ENCODE data around the gene AOC3.
"Not testable (repeated sequence)": the region's sequence is repeated elsewhere in the genome, so short reads cannot be mapped to it uniquely, and the experiment has no call there.

AOC3 gene

DNA sequence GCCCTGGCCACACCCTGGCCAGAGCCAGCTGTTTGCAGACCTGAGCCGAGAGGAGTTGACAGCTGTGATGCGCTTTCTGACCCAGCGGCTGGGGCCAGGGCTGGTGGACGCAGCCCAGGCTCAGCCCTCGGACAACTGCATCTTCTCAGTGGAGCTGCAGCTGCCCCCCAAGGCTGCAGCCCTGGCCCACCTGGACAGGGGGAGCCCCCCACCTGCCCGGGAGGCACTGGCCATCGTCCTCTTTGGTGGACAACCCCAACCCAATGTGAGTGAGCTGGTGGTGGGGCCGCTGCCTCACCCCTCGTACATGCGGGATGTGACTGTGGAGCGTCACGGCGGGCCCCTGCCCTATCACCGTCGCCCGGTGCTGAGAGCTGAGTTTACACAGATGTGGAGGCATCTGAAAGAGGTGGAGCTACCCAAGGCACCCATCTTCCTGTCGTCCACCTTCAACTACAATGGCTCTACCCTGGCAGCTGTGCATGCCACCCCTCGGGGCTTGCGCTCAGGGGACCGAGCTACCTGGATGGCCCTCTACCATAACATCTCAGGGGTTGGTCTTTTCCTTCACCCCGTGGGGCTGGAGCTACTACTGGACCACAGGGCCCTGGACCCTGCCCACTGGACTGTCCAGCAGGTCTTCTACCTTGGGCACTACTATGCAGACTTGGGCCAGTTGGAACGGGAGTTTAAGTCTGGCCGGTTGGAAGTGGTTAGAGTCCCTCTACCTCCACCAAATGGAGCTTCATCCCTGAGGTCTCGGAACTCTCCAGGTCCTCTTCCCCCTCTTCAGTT lies 6.0 kb upstream of the AOC3 start:
- DNase-seq: no peak

DNA sequence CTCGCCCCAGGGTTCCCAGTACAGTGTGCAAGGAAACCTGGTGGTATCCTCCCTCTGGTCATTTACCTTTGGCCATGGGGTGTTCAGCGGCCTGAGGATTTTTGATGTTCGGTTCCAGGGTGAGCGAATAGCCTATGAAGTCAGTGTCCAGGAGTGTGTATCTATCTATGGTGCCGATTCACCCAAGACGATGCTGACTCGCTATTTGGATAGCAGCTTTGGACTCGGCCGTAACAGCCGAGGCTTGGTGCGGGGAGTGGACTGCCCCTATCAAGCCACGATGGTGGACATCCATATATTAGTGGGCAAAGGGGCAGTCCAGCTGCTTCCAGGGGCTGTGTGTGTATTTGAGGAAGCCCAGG lies 5.5 kb upstream of the AOC3 start:
- DNase-seq: no peak

DNA sequence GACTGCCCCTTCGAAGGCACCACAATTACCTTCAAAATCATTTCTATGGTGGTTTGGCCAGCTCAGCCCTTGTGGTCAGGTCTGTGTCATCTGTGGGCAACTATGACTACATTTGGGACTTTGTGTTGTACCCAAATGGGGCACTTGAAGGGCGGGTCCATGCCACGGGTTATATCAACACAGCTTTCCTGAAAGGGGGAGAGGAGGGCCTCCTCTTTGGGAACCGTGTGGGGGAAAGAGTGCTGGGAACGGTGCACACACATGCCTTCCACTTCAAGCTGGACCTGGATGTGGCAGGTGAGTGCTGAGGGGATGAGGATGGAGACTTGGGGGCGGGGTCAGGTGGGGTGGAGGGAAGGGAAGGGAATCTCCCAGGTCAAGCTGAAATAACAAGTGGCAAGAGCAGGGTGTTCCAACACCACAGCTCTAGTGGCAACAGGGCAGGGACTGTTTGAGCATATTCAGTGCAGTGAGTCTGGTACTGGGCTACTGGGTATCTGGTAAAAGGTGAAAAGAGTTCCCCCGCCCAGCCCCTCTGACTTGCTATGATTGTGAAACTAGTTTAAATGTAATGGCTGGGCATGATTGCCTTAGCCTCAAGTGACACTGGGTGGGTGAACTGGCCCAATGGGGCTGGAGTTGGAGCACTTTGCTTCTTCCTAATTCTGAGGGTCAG lies 4.9 kb upstream of the AOC3 start:
- DNase-seq: no peak

DNA sequence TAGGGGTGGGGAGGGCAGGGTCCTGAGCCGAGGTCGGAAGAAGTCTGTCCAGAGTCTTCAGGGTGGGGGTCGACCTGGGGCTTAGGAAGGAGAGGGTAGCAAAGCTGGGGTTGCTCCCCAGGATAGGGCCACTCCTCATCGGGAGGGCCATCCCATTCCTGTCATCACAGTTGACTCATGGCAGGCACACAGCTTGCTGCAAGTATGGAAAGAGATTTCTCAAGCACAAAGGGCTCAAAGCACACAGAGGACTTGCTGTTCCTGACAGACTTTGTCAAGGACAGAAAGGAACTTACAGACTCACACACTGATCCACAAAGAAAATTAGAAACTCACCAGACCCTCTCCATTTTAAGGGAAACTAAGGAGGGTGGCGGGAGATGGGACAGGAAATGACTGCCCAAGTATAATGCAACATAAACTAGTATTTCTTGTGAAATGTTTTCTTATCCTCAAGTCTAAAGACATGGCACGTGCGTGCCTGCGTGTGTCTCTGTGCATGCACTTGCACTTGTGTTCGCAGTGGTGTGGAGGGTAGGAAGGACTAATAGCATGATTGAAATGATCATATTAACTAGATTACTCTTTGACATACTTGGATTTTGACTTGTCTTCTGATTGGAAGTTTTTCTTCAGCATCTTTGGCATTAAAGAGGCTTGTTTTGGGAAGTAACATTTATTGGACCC lies 4.3 kb upstream of the AOC3 start:
- DNase-seq: no peak

DNA sequence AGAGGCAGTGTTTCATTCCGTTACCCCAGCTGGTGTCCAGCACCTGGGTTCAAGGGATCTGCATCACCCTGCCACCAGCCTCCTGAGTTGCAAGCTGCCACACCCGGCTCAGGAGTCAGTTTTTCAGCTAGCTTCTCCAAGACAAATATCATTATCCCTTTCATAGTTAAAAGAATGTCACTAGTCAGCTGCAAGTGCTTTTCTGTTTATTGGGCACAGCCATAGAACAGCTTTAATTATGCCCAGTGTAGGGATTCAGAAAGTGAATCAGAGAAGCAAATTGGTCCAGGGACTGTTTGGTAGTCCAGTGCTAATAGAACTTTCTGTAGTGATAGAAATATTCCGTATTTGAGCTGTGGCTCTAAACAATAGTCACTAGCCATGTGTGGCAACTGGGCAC lies 2.9 kb upstream of the AOC3 start:
- no peak for DNase-seq

DNA sequence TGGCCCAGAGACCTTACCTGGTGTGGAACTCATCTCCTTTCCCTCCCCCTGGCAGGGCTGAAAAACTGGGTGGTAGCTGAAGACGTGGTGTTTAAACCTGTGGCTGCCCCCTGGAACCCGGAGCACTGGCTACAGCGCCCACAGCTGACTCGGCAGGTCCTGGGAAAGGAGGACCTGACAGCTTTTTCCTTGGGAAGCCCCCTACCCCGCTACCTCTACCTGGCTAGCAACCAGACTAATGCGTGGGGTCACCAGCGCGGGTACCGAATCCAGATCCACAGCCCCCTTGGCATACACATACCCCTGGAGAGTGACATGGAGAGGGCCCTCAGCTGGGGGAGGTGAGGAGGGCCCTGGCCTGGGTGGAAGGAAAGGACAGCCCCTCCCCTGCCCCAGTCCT lies 2.0 kb upstream of the AOC3 start:
- DNase-seq: no peak

DNA sequence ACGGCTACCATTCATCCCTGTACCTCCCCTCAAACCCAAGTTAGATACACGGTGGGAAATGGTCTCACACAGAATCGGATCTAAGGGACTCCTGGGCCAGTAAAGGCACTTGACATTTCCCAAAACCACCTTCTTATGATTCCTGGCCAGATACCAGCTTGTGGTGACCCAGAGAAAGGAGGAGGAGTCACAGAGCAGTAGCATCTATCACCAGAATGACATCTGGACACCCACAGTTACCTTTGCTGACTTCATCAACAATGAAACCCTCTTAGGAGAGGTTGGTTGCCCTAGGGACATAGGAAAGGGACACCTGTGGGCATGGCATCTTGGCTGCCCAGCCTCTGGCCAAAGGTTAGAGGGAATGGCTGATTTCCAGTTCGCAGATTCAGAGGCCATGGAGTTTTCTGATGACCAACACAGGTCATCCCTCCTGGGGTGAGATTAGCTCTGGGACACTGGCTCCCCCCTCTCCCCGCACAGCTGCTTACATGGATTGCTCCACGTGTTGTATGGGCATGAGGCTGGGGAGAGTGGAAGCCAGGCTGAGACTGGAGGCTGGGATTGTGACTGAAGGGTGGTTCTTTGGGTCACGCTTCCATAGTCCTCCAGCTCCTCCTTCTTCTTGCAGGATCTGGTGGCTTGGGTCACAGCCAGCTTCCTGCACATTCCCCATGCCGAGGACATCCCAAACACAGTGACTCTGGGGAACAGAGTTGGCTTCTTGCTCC lies 1.4 kb upstream of the AOC3 start:
- no peak for DNase-seq

DNA sequence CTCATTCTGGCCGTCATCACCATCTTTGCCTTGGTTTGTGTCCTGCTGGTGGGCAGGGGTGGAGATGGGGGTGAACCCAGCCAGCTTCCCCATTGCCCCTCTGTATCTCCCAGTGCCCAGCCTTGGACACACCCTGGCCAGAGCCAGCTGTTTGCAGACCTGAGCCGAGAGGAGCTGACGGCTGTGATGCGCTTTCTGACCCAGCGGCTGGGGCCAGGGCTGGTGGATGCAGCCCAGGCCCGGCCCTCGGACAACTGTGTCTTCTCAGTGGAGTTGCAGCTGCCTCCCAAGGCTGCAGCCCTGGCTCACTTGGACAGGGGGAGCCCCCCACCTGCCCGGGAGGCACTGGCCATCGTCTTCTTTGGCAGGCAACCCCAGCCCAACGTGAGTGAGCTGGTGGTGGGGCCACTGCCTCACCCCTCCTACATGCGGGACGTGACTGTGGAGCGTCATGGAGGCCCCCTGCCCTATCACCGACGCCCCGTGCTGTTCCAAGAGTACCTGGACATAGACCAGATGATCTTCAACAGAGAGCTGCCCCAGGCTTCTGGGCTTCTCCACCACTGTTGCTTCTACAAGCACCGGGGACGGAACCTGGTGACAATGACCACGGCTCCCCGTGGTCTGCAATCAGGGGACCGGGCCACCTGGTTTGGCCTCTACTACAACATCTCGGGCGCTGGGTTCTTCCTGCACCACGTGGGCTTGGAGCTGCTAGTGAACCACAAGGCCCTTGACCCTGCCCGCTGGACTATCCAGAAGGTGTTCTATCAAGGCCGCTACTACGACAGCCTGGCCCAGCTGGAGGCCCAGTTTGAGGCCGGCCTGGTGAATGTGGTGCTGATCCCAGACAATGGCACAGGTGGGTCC lies 607 bp downstream of the AOC3 start:
- not testable (repeated sequence) for DNase-seq

DNA sequence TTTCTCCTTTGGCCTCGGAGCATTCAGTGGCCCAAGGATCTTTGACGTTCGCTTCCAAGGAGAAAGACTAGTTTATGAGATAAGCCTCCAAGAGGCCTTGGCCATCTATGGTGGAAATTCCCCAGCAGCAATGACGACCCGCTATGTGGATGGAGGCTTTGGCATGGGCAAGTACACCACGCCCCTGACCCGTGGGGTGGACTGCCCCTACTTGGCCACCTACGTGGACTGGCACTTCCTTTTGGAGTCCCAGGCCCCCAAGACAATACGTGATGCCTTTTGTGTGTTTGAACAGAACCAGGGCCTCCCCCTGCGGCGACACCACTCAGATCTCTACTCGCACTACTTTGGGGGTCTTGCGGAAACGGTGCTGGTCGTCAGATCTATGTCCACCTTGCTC lies 1.4 kb downstream of the AOC3 start:
- DNase-seq: no peak

DNA sequence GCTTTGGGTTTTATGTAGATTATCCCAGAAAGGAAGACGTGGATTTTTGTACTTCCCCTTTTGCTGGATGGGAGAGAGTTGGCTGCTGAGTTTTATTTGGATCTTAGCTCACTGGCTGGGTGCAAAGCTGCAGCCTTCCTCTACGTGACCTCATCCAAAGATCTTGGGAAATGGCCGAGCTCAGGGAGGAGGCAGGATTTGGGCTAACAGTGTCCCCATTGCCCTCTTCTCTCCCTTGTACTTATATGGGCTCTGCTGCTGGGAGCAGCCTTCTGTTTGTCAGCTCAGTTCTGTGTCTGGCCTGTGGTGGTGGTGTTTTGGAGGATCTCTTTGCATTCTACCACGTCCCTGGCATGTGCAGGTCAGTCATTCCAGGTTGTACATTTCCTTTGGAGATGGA lies 2.0 kb downstream of the AOC3 start:
- DNase-seq: no peak

DNA sequence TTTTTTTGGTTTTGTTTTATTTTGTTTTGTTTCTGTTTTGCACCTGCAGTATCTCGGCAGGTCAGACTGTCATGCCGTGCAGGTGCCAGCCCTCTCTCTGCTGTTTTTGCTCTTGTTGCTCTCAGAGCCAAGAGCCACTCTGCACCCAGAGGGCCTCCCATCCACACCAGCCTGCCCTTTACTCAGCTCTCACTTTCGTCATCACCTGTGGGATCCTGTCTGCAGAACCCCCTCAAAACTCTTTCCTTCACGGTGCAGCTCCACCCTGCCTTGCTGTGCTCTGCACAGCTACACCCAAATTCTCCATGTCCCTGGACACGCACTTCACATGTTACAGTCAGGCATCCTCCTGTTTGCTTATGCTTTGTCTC lies 2.6 kb downstream of the AOC3 start:
- no peak for DNase-seq

DNA sequence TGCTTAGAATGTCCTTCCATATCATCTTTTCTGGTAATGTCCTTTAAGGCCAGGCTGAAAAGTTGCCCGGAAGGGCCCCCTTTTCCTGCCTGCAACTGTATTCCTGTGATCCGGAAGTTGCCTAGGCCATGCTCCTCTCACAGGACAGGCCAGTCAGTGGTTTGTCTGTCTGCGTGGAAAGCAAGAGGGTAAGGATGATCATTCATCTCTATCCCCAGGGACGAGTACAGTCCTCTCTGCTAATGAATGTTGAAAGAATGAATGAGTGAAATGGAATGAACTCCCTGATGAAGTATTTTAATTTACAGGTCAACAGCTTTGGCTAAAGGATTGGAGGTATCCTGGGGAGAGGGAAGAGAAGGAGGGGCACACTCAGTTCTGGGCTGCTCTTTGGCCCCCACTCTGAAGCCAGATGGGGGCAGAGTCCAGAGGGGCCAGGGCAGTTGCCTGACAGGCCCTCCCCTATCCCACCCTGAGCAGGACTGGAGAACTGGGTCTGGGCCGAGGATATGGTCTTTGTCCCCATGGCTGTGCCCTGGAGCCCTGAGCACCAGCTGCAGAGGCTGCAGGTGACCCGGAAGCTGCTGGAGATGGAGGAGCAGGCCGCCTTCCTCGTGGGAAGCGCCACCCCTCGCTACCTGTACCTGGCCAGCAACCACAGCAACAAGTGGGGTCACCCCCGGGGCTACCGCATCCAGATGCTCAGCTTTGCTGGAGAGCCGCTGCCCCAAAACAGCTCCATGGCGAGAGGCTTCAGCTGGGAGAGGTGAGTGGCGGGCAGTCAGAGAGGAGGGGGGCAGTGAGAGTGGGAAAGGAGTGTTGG lies 3.2 kb downstream of the AOC3 start:
- DNase-seq: no peak

DNA sequence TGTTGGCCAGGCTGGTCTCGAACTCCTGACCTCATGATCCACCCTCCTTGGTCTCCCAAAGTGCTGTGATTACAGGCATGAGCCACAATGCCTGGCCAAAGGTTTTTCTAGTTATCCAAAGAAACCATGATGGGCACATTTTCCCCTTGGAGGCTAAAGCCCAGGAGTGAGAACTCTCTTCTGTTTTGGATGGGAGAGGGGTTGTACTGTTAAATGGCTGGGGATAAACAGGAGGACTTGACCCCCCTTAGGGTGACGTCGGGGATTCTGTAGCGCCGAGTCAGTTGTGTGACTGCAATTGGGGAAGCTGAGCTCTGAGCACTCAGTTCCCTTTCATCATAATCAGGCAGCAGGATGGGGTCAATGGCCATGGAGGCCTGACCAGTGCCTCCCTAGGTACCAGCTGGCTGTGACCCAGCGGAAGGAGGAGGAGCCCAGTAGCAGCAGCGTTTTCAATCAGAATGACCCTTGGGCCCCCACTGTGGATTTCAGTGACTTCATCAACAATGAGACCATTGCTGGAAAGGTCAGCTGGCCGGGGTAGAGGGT lies 4.1 kb downstream of the AOC3 start:
- no peak for DNase-seq

DNA sequence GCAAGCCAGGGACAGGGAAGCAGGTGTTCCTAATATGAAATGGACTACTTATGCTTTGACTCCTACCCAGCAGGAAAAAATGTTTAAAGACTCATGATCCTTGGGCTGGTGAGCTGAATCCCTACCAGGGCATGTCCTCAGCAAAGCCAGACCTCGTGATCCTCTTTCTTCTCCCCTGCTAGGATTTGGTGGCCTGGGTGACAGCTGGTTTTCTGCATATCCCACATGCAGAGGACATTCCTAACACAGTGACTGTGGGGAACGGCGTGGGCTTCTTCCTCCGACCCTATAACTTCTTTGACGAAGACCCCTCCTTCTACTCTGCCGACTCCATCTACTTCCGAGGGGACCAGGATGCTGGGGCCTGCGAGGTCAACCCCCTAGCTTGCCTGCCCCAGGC lies 5.1 kb downstream of the AOC3 start:
- not testable (repeated sequence) for DNase-seq

DNA sequence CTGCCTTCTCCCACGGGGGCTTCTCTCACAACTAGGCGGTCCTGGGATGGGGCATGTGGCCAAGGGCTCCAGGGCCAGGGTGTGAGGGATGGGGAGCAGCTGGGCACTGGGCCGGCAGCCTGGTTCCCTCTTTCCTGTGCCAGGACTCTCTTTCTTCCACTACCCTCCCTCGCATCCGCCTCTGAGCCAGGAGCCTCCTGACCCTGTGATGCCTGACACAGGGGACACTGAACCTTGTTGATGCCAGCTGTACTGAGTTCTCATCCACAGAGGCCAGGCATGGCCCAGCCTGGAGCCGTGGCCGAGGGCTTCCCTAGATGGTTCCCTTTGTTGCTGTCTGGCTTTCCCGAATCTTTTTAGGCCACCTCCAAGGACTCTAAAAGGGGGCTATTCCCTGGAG lies 5.5 kb downstream of the AOC3 start:
- DNase-seq: not testable (repeated sequence)

DNA sequence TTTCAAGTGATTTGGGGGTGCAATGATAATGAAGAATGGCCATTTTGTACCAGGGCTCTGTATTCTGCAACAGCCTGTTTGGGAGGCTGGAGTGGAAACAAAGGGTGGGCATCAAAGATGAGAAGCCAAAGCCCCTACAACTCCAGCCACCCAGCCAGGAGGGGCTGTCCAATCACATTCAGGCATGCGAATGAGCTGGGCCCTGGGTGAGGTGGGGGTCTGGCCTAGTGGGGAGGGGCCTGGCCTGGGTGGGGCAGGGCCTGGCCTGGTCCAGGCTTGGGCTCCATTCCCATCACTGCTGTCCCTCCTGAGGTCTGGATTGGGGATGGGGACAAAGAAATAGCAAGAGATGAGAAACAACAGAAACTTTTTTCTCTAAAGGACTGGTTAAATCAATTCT lies 6.4 kb downstream of the AOC3 start:
- DNase-seq: no peak

DNA sequence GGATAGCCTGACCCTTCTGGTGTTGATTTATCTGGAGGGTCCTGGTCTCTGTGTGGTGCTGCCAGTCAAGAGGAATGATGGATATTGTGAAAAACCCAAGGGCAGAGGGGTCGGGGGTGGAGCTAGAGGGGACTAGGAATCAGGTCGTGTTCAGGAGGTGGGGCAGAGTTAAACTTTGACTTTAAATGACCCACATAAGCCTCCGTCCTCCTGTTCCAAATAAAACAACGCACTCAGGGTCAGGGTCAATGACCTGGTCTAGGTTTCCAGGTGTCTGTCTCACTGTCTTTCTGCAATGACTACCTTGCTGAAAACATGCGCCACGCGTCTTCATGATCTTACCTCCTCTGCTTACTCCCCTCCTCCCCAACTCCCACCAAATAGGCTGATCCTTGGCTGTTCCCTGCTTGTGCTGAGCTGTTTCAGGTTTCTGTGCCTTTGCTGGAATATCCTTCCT lies 14.7 kb downstream of the AOC3 start:
- DNase-seq: no peak

DNA sequence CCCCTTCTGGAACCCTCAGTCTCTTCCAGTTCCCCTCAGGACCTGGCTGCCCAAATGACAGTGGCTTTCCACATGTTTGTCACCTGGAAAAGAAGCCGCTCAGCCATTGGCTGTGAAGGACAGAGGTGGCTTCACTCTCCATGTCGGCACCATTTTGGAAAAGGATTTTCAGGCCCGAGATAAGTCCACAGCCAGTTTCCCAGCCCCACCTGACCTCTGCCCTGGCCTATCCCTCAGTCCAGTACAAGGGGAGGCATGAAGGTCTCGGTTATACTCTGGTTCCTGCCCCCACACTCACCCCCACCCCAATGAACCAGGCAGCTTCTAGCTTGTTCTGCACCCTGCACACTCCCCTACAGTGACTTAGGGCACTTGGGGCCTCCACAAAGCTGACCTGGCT lies 15.2 kb downstream of the AOC3 start:
- DNase-seq: no peak

DNA sequence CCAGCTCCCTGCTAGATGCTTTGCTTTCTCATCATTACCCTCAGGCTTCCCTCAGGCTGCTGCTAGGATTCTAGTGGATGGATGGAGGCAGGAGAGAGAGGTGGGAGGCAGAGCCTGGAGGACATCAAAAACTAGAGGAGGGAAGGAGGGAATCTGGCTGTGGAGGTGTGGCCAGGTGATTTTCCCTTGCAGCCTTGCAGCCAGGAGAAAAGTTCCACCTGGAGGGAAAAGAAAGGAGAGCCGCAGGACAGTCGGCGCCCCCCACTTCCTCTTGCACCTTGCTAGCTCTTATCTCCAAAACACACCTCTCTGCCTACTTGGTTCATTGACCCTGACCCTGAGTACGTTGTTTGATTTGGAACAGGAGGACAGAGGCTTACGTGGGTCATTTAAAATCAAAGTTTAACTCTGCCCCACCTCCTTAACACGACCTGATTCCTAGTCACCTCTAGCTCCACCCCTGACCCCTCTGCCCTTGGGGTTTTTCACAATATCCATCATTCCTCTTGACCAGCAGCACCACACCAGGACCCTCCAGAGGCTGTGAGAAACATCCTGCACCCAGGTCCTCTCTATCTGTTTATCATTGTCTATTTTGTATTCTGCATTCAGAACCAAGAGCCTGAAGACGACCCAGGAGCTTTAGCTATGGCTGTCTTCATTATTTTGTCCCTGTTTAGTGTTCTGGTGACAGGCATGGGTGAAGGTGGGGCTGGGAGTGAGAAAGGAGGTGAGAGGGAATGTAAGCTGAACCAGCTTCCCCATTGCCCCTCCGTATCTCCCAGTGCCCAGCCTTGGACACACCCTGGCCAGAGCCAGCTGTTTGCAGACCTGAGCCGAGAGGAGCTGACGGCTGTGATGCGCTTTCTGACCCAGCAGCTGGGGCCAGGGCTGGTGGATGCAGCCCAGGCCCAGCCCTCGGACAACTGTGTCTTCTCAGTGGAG lies 15.9 kb downstream of the AOC3 start:
- DNase-seq: no peak

DNA sequence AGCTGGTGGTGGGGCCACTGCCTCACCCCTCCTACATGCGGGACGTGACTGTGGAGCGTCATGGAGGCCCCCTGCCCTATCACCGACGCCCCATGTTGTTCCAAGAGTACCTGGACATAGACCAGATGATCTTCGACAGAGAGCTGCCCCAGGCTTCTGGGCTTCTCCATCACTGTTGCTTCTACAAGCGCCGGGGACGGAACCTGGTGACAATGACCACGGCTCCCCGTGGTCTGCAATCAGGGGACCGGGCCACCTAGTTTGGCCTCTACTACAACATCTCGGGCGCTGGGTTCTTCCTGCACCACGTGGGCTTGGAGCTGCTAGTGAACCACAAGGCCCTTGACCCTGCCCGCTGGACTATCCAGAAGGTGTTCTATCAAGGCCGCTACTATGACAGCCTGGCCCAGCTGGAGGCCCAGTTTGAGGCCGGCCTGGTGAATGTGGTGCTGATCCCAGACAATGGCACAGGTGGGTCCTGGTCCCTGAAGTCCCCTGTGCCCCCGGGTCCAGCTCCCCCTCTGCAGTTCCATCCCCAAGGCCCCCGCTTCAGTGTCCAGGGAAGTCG lies 16.8 kb downstream of the AOC3 start:
- not testable (repeated sequence) for DNase-seq
